Choroid plexus epithelial cell (primary cell): ENCODE results near the gene TMEM239.
A peak's percentile ranks its signal among the peaks of the same experiment; 100 is the strongest.
"Not testable (repeated sequence)": the region's sequence is repeated elsewhere in the genome, so short reads cannot be mapped to it uniquely, and the experiment has no call there.

ENCODE experiments used
- DNase-seq: peaks from one replicate; pipeline ENCODE4 v3.0.0-alpha.2; 2010; ENCODE audit warnings: low read depth
- H3K4me3 ChIP-seq: 2 replicates; pipeline ENCODE4 v1.5.1; 2011; ENCODE audit warnings: low read depth, mild to moderate bottlenecking, control low read depth, low read length, moderate library complexity
- TF ChIP-seq, protein P1 (sequence below): conservative IDR thresholded peaks from 2 replicates; pipeline ENCODE4 v1.5.1; 2011; ENCODE audit warnings: low read depth, mild to moderate bottlenecking, control low read depth, inconsistent platforms, low read length, moderate library complexity

Gene TMEM239

DNA sequence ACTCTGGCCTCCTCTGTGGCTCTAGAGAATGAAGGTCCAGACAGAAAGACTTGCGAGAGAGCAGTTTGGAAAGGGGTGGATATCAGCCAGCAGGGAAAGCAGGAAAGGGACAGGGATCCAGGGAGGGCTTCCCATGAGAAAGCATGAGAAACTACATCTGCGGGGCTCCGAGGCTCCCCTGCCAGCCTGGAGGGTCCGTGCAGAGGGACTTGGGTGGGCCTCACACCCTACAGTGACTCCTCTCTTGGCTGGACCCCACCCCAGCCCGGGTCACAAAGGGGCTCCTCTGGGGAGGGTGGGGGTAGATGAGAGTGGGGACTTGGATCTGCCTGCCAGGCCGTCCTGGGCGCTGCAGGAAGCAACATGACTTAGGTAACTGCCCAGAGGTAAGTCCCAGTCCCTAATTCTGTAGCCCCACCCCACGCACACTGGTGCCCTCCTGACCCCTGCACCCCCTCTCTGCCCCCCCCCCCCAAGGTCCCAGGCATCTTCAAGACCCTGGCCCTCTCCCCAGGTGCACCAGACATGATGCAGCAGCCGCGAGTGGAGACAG lies at the start of gene TMEM239:
TSS of gene TMEM239 (plus strand) at position 335 of the 553 bp plus-strand sequence. CDS start at position 526, 191 bp downstream.
- H3K4me3 ChIP-seq = no peak within 1 kb of the TSS
- DNase-seq = no peak
- TF ChIP-seq, protein P1, sequence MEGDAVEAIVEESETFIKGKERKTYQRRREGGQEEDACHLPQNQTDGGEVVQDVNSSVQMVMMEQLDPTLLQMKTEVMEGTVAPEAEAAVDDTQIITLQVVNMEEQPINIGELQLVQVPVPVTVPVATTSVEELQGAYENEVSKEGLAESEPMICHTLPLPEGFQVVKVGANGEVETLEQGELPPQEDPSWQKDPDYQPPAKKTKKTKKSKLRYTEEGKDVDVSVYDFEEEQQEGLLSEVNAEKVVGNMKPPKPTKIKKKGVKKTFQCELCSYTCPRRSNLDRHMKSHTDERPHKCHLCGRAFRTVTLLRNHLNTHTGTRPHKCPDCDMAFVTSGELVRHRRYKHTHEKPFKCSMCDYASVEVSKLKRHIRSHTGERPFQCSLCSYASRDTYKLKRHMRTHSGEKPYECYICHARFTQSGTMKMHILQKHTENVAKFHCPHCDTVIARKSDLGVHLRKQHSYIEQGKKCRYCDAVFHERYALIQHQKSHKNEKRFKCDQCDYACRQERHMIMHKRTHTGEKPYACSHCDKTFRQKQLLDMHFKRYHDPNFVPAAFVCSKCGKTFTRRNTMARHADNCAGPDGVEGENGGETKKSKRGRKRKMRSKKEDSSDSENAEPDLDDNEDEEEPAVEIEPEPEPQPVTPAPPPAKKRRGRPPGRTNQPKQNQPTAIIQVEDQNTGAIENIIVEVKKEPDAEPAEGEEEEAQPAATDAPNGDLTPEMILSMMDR = no peak

DNA sequence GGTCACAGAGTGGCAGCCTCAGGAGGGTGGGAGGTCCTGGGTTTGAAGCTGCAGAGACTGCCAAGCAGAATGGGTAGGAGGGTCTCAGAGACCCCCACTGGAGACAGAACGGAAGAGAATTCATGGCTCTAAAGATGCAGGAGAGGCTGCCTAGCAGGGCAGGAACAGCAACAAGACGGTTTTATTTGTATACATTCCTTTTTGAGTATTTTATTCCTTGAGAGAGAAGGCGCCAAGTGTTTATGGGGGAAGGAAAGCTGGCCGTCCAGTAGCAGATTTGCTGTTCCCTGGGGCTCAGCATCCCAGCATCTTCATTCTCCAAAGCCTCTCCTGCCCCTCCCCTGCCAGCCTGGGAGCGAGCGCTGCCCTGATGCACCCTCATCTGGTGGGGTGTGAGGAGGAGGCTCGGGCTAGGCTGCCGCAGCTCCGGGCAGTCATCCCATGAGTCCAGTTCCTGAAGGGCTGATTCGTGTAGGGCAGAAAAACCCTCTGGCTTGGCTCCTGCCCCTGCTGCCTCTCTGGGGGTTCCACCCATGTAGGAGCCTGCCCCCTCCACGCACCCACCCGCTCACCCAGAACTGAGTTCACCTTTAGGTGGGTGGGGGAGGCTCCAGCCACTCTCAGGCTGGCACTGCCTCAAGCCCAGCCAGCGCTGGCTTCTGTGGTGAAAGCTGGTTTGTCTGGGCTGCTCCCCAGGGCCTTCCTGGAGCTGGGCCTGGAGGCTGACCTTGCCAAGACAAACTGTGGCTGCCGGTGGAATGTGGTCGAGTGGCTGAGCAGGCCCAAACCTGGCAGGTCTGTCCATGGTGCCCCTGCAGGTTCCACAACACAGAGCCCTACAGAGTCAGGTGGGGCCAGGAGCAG lies 48.2 kb upstream of the TMEM239 start:
- peak; percentile 24 for DNase-seq
- no peak overlapping the region for H3K4me3 ChIP-seq
- TF ChIP-seq, protein P1 = no peak

DNA sequence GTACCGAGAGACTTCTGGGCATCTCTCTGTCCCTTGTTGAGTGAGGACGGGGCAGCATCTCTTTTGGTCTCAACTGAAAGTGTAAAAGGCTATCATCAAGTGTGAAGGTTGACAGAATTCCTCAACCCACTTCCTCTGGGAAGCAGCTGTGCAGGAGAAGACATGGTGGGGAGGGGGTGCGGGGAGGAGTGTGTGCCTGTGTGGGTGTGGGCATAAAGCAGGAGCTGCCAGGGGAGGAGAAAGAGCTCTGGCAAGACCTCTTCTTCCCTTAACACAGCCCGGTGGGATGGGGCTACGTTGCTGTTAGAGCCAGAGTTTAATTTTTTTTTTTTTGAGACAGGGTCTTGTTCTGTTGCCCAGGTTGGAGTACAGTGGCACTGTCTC lies 47.5 kb upstream of the TMEM239 start:
- no peak overlapping the region for H3K4me3 ChIP-seq
- DNase-seq = no peak
- TF ChIP-seq, protein P1 = no peak

DNA sequence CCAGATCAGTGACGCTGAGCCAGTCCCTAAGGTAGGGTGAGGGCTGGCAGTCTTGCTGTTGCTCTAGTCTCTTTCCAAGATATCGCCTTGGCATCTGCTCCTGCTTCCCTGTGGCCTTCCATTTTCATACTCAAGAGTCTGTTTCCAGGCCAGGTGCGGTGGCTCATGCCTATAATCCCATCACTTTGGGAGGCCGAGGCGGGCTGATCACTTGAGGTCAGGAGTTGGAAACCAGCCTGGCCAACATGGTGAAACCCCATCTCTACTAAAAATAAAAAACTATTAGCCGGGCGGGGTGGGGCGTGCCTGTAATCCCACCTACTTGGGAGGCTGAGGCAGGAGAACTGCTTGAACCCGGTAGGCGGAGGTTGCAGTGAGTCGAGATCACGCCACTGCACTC lies 46.1 kb upstream of the TMEM239 start:
- DNase-seq, H3K4me3 ChIP-seq: not testable (repeated sequence)

DNA sequence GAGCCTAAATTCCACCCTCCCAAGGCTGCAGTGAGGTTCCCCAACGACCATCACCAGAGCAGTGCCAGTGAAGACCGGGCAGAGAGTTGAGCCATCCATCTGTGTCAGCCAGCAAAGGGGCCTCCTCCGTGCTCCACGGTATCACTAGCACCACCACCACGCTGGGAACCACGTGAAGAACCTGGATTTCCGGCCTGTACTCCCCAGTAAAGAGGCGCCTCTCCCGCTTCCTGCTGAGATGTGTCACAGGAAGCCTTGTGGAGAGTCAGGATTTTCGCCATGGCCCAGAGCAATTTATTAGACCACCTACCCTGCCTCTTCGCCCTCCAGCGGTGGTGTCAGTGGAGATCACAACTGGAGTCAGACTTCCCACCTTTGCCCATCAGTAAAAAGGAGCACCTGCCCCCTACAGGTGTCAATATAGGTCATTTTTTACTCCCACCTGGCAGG lies 44.5 kb upstream of the TMEM239 start:
- no peak overlapping the region for H3K4me3 ChIP-seq
- TF ChIP-seq, protein P1 = no peak
- no peak for DNase-seq

DNA sequence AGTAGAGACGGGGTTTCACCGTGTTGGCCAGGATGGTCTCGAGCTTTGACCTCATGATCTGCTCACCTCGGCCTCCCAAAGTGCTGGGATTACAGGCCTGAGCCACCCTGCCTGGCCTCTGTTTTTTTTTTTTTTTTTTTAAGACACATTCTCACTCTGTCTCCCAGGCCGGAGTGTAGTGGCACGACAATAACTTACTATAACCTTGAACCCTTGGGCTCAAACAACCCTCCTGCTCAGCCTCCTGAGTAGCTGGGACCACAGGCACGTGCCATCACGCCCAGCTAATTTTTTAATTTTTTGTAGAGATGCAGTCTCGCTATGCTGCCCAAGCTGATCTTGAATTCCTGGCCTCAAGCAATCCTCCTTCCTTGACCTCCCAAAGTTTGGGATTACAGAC lies 42.4 kb upstream of the TMEM239 start:
- TF ChIP-seq, protein P1 = no peak
- H3K4me3 ChIP-seq = no peak overlapping the region
- no peak for DNase-seq

DNA sequence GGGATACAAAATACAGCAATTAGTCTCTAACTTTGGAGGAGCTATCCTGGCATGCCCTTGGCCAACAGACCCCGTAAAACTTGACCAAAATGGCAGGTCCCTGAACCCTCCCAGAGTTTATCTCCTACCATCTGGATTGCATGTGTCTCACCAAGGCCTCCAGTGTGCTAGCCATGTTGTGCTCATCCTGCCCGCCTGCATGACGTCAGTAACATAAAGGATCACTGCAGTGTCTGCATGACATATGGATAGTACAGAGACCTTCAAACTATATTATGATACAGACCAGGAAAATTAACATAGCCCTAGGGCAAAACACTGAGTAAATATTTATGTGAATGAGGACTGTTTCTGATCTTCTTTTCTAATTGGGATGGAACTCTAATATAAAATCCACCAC lies 41.0 kb upstream of the TMEM239 start:
- TF ChIP-seq, protein P1 = no peak
- no peak overlapping the region for H3K4me3 ChIP-seq

More for the DNA sequence above, 41.0 kb upstream of the TMEM239 start:
- no peak for DNase-seq
